GM08714 (cell line): ENCODE data around the gene TRIM43B.
"Not testable (repeated sequence)": the region's sequence is repeated elsewhere in the genome, so short reads cannot be mapped to it uniquely, and the experiment has no call there.

Experiments used
- H3K4me3 ChIP-seq: fragments of 200-500 bp; sonication (Bioruptor generic); 2 replicates; pipeline ENCODE4 v1.5.1; 2014; ENCODE audit warnings: mild to moderate bottlenecking, low read length, inconsistent platforms

TRIM43B gene

GRCh38 chr2:95434507-95435076, 50.0 kb downstream of the TRIM43B start:
- H3K4me3 ChIP-seq = not testable (repeated sequence)

- not testable (repeated sequence) for H3K4me3 ChIP-seq
These were observed 50.6 kb downstream of the TRIM43B start for GRCh38 chr2:95433973-95434372.

GRCh38 chr2:95433373-95433772, 51.2 kb downstream of the TRIM43B start:
- H3K4me3 ChIP-seq = not testable (repeated sequence)

- not testable (repeated sequence) for H3K4me3 ChIP-seq
These were observed 54.6 kb downstream of the TRIM43B start for GRCh38 chr2:95429748-95430467.

- H3K4me3 ChIP-seq = not testable (repeated sequence)
These were observed 57.2 kb downstream of the TRIM43B start for GRCh38 chr2:95427196-95427867.
